ENCODE results near the gene PLEKHA7.

PLEKHA7 gene

GRCh38 chr11:16839821-16840220 is 174.4 kb downstream of the PLEKHA7 start:
- no peak for TF ChIP-seq CTCF (IDR thresholded peaks at IDR 0.05)

- no peak for TF ChIP-seq CTCF (IDR thresholded peaks at IDR 0.05)
Measured at GRCh38 chr11:16834384-16834783, 179.8 kb downstream of the PLEKHA7 start.

- TF ChIP-seq CTCF (IDR thresholded peaks at IDR 0.05), result no peak
Measured at GRCh38 chr11:16833026-16833425, 181.2 kb downstream of the PLEKHA7 start.

- no peak for TF ChIP-seq CTCF (IDR thresholded peaks at IDR 0.05)
Measured at GRCh38 chr11:16832193-16832539, 182.0 kb downstream of the PLEKHA7 start.

- no peak for TF ChIP-seq CTCF (IDR thresholded peaks at IDR 0.05)
Measured at GRCh38 chr11:16831316-16832192, 182.7 kb downstream of the PLEKHA7 start.

- no peak for TF ChIP-seq CTCF (IDR thresholded peaks at IDR 0.05)
Measured at GRCh38 chr11:16827139-16827538, 187.1 kb downstream of the PLEKHA7 start.

- TF ChIP-seq CTCF (IDR thresholded peaks at IDR 0.05), result no peak
Measured at GRCh38 chr11:16825968-16826367, 188.2 kb downstream of the PLEKHA7 start.

All from LNCAP (cell line).